HL-60 (cell line): ENCODE results near the gene NAV2.

Experiments used
- DNase-seq, 2 experiments: peaks; one replicate each; pipeline ENCODE4 v3.0.0-alpha.2; 2010 to 2020; ENCODE audit warnings: low read depth in 1 of 2, low spot score in 1 of 2
- H3K27ac ChIP-seq: fragments of 250-450 bp; sonication (Bioruptor Pico); replicated peaks from 2 replicates; pipeline ENCODE4 v1.5.1; 2020; ENCODE audit warnings: mild to moderate bottlenecking, moderate library complexity
- H3K27me3 ChIP-seq: fragments of 250-450 bp; sonication (Bioruptor Pico); 2 replicates; pipeline ENCODE4 v1.5.1; 2021; ENCODE audit warnings: mild to moderate bottlenecking, moderate library complexity; ENCODE audit not compliant: insufficient read depth, poor library complexity, severe bottlenecking
- H3K4me3 ChIP-seq: replicated peaks from 2 replicates; pipeline ENCODE4 v1.5.1; 2011; ENCODE audit warnings: mild to moderate bottlenecking, control low read depth, low read length; ENCODE audit not compliant: insufficient read depth
- GABPA ChIP-seq: IDR thresholded peaks from 2 replicates; pipeline ENCODE4 v1.6.1; 2012; ENCODE audit warnings: low read depth
- POLR2AphosphoS5 ChIP-seq: IDR thresholded peaks from 2 replicates; pipeline ENCODE4 v1.6.1; 2012; ENCODE audit warnings: low read depth
- SPI1 ChIP-seq: IDR thresholded peaks from 2 replicates; pipeline ENCODE4 v1.6.1; 2012; ENCODE audit warnings: low read depth, mild to moderate bottlenecking, borderline replicate concordance
- TF ChIP-seq, protein P1 (sequence below): IDR thresholded peaks from one replicate; pipeline ENCODE4 v1.5.1; 2011; ENCODE audit warnings: low read length, control low read depth, inconsistent platforms; ENCODE audit not compliant: insufficient read depth
- TF ChIP-seq, protein P2 (sequence below): IDR thresholded peaks from 2 replicates; pipeline ENCODE4 v1.6.1; 2012; ENCODE audit warnings: low read depth; ENCODE audit not compliant: insufficient replicate concordance

Gene NAV2

DNA sequence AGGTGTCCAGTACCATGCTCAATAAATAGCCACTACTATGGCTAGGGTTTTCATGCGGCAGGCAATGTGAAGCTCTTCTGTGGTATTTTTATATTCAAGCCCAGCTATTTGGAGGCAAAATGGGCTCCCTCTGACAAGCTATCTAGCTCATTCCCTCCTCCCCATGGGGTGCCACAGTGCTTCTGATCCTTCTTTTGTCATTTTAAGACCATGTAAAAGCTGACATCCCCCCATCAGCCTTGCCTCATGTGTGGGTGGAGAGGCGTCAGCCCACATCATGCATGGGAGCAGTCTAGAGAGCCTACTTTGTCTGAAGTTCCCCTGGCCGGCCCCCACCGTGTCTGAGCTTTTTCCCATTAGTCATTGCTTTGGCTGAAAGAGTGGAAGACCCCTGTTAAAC, 59.8 kb downstream of the NAV2 start:
- peaks cover 5% of the 10 kb centered on the region for H3K27me3 ChIP-seq
- no peak overlapping the region for H3K4me3 ChIP-seq
- TF ChIP-seq, protein P1, sequence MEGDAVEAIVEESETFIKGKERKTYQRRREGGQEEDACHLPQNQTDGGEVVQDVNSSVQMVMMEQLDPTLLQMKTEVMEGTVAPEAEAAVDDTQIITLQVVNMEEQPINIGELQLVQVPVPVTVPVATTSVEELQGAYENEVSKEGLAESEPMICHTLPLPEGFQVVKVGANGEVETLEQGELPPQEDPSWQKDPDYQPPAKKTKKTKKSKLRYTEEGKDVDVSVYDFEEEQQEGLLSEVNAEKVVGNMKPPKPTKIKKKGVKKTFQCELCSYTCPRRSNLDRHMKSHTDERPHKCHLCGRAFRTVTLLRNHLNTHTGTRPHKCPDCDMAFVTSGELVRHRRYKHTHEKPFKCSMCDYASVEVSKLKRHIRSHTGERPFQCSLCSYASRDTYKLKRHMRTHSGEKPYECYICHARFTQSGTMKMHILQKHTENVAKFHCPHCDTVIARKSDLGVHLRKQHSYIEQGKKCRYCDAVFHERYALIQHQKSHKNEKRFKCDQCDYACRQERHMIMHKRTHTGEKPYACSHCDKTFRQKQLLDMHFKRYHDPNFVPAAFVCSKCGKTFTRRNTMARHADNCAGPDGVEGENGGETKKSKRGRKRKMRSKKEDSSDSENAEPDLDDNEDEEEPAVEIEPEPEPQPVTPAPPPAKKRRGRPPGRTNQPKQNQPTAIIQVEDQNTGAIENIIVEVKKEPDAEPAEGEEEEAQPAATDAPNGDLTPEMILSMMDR: no peak
- TF ChIP-seq, protein P2, sequence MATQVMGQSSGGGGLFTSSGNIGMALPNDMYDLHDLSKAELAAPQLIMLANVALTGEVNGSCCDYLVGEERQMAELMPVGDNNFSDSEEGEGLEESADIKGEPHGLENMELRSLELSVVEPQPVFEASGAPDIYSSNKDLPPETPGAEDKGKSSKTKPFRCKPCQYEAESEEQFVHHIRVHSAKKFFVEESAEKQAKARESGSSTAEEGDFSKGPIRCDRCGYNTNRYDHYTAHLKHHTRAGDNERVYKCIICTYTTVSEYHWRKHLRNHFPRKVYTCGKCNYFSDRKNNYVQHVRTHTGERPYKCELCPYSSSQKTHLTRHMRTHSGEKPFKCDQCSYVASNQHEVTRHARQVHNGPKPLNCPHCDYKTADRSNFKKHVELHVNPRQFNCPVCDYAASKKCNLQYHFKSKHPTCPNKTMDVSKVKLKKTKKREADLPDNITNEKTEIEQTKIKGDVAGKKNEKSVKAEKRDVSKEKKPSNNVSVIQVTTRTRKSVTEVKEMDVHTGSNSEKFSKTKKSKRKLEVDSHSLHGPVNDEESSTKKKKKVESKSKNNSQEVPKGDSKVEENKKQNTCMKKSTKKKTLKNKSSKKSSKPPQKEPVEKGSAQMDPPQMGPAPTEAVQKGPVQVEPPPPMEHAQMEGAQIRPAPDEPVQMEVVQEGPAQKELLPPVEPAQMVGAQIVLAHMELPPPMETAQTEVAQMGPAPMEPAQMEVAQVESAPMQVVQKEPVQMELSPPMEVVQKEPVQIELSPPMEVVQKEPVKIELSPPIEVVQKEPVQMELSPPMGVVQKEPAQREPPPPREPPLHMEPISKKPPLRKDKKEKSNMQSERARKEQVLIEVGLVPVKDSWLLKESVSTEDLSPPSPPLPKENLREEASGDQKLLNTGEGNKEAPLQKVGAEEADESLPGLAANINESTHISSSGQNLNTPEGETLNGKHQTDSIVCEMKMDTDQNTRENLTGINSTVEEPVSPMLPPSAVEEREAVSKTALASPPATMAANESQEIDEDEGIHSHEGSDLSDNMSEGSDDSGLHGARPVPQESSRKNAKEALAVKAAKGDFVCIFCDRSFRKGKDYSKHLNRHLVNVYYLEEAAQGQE: no peak
- no peak for TF ChIP-seq SPI1
- TF ChIP-seq POLR2AphosphoS5: no peak
- TF ChIP-seq GABPA: no peak
- no peak for DNase-seq
- H3K27ac ChIP-seq: no peak overlapping the region

DNA sequence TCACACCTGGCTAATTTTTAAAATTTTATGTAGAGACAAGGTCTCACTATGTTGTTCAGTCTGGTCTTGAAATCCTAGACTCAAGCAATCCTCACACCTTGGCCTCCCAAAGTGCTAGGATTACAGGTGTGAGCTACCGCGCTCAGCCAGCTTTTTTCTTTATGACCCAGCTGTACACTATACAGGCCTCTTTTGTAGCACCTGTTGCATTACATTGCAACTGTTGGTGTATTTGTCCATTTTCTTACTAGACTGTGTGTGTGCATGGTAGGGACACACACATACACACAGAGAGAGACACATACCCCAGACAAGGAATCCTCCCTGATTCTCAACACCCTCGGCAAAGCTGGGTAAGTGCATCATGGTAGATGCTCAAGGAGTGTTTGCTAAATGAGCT, 61.7 kb downstream of the NAV2 start:
- H3K27me3 ChIP-seq: peaks cover 8% of the 10 kb centered on the region
- no peak overlapping the region for H3K4me3 ChIP-seq
- no peak for DNase-seq
- H3K27ac ChIP-seq: no peak overlapping the region
- TF ChIP-seq POLR2AphosphoS5: no peak
- TF ChIP-seq, protein P1: no peak
- no peak for TF ChIP-seq SPI1
- no peak for TF ChIP-seq GABPA
- TF ChIP-seq, protein P2: no peak

DNA sequence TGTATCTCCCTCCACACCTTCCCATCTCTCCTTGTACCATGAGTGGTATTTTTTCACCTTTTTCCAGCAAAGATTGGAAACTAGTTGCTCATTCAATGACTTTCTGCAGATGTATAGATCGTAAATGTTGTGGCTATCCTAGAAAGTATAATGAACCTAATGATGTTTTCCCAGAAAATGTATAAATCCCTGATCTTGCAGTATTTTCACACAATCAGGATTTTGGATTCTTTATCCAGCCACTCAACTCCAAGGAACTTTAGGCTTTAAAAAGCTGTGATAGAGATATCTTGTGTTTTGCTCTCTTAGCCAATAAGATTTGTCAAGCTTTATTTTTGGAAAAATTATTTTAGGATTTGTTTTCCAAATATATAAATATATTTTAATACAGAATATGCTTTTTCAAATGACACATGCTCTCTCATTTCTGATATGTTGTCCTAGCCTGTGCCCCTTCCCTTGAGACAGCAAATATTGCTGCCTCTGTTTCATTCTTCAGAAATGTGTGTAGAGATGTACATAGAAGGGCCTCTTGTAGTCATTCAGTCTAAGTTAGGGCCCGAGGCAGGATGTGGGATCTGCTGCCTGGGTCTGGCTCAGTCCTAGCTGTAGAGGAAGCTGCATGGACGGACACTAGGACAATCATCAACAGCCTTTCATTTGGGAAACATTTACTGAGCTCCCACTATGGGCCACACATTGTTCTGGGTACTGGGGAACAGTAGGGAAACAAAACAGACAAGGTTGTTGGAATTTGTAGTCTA, 62.4 kb downstream of the NAV2 start:
- TF ChIP-seq SPI1 (no peak), GABPA (no peak)
- TF ChIP-seq, protein P1: no peak
- no peak for DNase-seq
- peaks cover 8% of the 10 kb centered on the region for H3K27me3 ChIP-seq
- H3K27ac ChIP-seq: no peak overlapping the region
- H3K4me3 ChIP-seq: no peak overlapping the region

DNA sequence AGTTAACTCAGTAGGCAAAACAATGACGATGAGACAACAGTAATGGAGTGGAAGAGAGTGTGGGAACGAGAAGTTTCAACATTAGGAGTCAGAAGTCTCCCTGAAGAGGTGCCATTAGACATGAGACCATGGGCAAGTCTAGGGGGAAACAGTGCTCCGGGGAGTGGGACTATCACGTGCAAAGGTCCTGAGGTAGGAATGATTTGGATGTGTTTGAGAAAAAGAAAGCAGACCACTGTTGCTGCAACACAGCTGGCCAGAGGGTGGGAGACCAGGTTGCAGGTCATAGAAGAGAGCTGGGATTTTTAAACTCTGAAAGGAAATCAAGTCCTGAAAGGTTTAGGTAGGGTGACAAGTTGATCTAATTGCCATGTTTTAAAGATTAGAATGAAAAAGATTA, 63.0 kb downstream of the NAV2 start:
- no peak for DNase-seq
- TF ChIP-seq POLR2AphosphoS5 (no peak), SPI1 (no peak)
- TF ChIP-seq, protein P1: no peak
- TF ChIP-seq, protein P2: no peak
- H3K27ac ChIP-seq: no peak overlapping the region
- no peak overlapping the region for H3K4me3 ChIP-seq
- H3K27me3 ChIP-seq: peaks cover 8% of the 10 kb centered on the region
